HEK293 (cell line): ENCODE data around the gene DNAAF5.

ENCODE experiments used
- CTCF ChIA-PET: fragments of 350-600 bp; formaldehyde crosslinking; extraction: SDS; loops from one replicate; lab custom pipeline; 2021; ENCODE audit warnings: antibody characterized with exemption; lab: Yijun Ruan, JAX
- POLR2A ChIA-PET: fragments of 300-600 bp; formaldehyde crosslinking; extraction: SDS; loops from one replicate; lab custom pipeline; 2020; ENCODE audit warnings: antibody characterized with exemption, inconsistent platforms; lab: Yijun Ruan, JAX
- H3K27ac ChIP-seq: fragments of 200-500 bp; sonication (Bioruptor generic); 2 replicates; pipeline ENCODE4 v1.5.1; 2014; ENCODE audit warnings: low read depth, low read length, control low read depth, inconsistent platforms; ENCODE audit errors: extremely low read depth
- H3K36me3 ChIP-seq, 2 experiments: fragments of 200-500 bp in 1 of 2; sonication (Bioruptor generic) in 1 of 2; 1 replicate in 1 of 2; 2 replicates in 1 of 2; pipeline ENCODE4 v1.5.1; 2014 to 2017; ENCODE audit warnings: inconsistent platforms in 2 of 2, low read length in 2 of 2; ENCODE audit not compliant: control insufficient read depth in 2 of 2, insufficient read depth in 1 of 2
- H3K4me1 ChIP-seq: fragments of 200-500 bp; sonication (Bioruptor generic); 2 replicates; pipeline ENCODE4 v1.5.1; 2014; ENCODE audit warnings: mild to moderate bottlenecking, low read length, inconsistent platforms; ENCODE audit not compliant: control insufficient read depth, insufficient read depth
- H3K4me3 ChIP-seq: 2 replicates; pipeline ENCODE4 v1.5.1; 2011; ENCODE audit warnings: low read depth, mild to moderate bottlenecking, control low read depth, low read length, moderate library complexity
- H3K9me3 ChIP-seq: fragments of 200-500 bp; sonication (Bioruptor generic); 2 replicates; pipeline ENCODE4 v1.5.1; 2014; ENCODE audit warnings: low read depth, low read length, inconsistent platforms; ENCODE audit not compliant: control insufficient read depth, insufficient read depth
- EGR2 ChIP-seq: fragments of 450-650 bp; formaldehyde crosslinking; IDR thresholded peaks from 2 replicates; pipeline ENCODE4 v1.5.1; 2016; ENCODE audit warnings: low read depth, missing biosample characterization, missing genetic modification characterization
- KLF7 ChIP-seq: fragments of 450-650 bp; formaldehyde crosslinking; IDR thresholded peaks from 2 replicates; pipeline ENCODE4 v1.5.1; 2016; ENCODE audit warnings: missing biosample characterization, missing genetic modification characterization, borderline replicate concordance
- REST ChIP-seq: fragments of 450-650 bp; formaldehyde crosslinking; IDR thresholded peaks from 2 replicates; pipeline ENCODE4 v1.5.1; 2016; ENCODE audit warnings: missing biosample characterization, missing genetic modification characterization
- SP2 ChIP-seq: fragments of 450-650 bp; formaldehyde crosslinking; IDR thresholded peaks from 2 replicates; pipeline ENCODE4 v1.5.1; 2016; ENCODE audit warnings: missing biosample characterization, missing genetic modification characterization
- SP3 ChIP-seq: fragments of 450-650 bp; formaldehyde crosslinking; IDR thresholded peaks from 2 replicates; pipeline ENCODE4 v1.5.1; 2016; ENCODE audit warnings: missing biosample characterization, missing genetic modification characterization
- ZBTB17 ChIP-seq: fragments of 450-650 bp; formaldehyde crosslinking; IDR thresholded peaks from 2 replicates; pipeline ENCODE4 v1.5.1; 2016; ENCODE audit warnings: missing biosample characterization, missing genetic modification characterization
- ZBTB48 ChIP-seq: fragments of 450-650 bp; formaldehyde crosslinking; IDR thresholded peaks from 2 replicates; pipeline ENCODE4 v1.5.1; 2016; ENCODE audit warnings: missing biosample characterization, missing genetic modification characterization
- ZBTB8A ChIP-seq: fragments of 450-650 bp; formaldehyde crosslinking; IDR thresholded peaks from 2 replicates; pipeline ENCODE4 v1.5.1; 2016; ENCODE audit warnings: missing biosample characterization, missing genetic modification characterization
- ZFHX2 ChIP-seq: fragments of 450-650 bp; formaldehyde crosslinking; conservative IDR thresholded peaks from 2 replicates; pipeline ENCODE4 v1.5.1; 2016; ENCODE audit warnings: missing biosample characterization, missing genetic modification characterization
- ZIC2 ChIP-seq: fragments of 450-650 bp; formaldehyde crosslinking; IDR thresholded peaks from 2 replicates; pipeline ENCODE4 v1.5.1; 2016; ENCODE audit warnings: missing biosample characterization, missing genetic modification characterization
- ZNF112 ChIP-seq: fragments of 450-650 bp; formaldehyde crosslinking; IDR thresholded peaks from 2 replicates; pipeline ENCODE4 v1.5.0; 2017; ENCODE audit warnings: missing biosample characterization, missing genetic modification characterization
- ZNF184 ChIP-seq: fragments of 450-650 bp; IDR thresholded peaks from 2 replicates; pipeline ENCODE4 v1.5.1; 2018; ENCODE audit warnings: missing biosample characterization, mild to moderate bottlenecking, missing genetic modification characterization
- ZNF341 ChIP-seq: fragments of 450-650 bp; formaldehyde crosslinking; IDR thresholded peaks from 2 replicates; pipeline ENCODE4; 2016; ENCODE audit warnings: low read depth, missing biosample characterization, missing genetic modification characterization
- ZNF555 ChIP-seq: fragments of 450-650 bp; formaldehyde crosslinking; conservative IDR thresholded peaks from 2 replicates; pipeline ENCODE4 v1.5.1; 2017; ENCODE audit warnings: missing biosample characterization, mild to moderate bottlenecking, missing genetic modification characterization, inconsistent platforms
- ZNF600 ChIP-seq: fragments of 450-650 bp; formaldehyde crosslinking; IDR thresholded peaks from 2 replicates; pipeline ENCODE4 v1.5.1; 2016; ENCODE audit warnings: missing biosample characterization, missing genetic modification characterization
- ZNF664 ChIP-seq: fragments of 450-650 bp; formaldehyde crosslinking; IDR thresholded peaks from 2 replicates; pipeline ENCODE4 v1.5.1; 2016; ENCODE audit warnings: missing biosample characterization, missing genetic modification characterization
- ZSCAN23 ChIP-seq: fragments of 450-650 bp; formaldehyde crosslinking; IDR thresholded peaks from 2 replicates; pipeline ENCODE4 v1.5.1; 2016; ENCODE audit warnings: missing biosample characterization, missing genetic modification characterization
- TF ChIP-seq, protein P1 (sequence below): fragments of 450-650 bp; formaldehyde crosslinking; IDR thresholded peaks from 2 replicates; pipeline ENCODE4 v1.5.1; 2017; ENCODE audit warnings: missing biosample characterization, missing genetic modification characterization
- TF ChIP-seq, protein P2 (sequence below): fragments of 450-650 bp; IDR thresholded peaks from 2 replicates; pipeline ENCODE4 v1.5.1; 2018; ENCODE audit warnings: missing biosample characterization, mild to moderate bottlenecking, missing genetic modification characterization

The DNAAF5 gene

DNA sequence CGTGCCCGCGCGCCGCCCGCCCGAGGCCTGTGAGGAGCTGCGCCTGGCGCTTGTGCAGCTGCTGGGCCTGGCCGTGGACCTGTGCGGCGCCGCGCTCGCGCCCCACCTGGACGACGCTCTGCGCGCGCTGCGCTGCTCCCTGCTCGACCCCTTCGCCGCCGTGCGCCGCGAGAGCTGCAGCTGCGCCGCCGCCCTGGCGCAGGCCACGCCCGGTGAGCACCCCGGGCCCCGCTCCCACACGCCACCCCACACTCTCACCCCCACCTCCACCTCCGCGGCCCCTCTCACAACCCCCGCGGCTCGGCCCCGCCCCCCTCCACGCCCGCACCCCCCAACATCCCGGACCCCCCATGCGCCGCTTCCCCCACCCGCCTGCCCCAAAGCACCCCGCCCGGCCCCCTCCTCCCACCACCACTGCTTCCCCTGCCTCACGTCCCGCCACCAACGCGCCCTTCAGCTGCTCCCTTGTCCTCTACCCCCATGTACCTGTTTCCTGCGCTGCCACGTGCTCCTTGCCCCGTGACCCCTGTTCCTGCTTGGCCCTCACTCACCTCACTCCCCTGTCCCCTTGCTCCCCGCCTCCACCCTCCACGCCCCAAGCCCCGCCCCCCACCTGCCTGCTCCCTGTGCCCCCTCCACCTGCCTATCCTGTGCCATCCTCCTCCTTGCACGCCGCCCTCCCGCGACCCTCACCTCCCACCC lies 756 bp downstream of the DNAAF5 start, which contains the start of gene PRKAR1B (continued):
- TF ChIP-seq, protein P1, sequence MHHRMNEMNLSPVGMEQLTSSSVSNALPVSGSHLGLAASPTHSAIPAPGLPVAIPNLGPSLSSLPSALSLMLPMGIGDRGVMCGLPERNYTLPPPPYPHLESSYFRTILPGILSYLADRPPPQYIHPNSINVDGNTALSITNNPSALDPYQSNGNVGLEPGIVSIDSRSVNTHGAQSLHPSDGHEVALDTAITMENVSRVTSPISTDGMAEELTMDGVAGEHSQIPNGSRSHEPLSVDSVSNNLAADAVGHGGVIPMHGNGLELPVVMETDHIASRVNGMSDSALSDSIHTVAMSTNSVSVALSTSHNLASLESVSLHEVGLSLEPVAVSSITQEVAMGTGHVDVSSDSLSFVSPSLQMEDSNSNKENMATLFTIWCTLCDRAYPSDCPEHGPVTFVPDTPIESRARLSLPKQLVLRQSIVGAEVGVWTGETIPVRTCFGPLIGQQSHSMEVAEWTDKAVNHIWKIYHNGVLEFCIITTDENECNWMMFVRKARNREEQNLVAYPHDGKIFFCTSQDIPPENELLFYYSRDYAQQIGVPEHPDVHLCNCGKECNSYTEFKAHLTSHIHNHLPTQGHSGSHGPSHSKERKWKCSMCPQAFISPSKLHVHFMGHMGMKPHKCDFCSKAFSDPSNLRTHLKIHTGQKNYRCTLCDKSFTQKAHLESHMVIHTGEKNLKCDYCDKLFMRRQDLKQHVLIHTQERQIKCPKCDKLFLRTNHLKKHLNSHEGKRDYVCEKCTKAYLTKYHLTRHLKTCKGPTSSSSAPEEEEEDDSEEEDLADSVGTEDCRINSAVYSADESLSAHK (tag by site-specific recombination) = no peak
- TF ChIP-seq ZNF664 (tag by site-specific recombination) = no peak
- TF ChIP-seq SP3 (tag by site-specific recombination) = peak; percentile 54
- TF ChIP-seq ZNF112 (tag by site-specific recombination) = no peak
- no peak for TF ChIP-seq REST (tag by site-specific recombination)
- 0 out of 2 replicates have a peak, but pooled peaks have one; percentile 17 for TF ChIP-seq KLF7
- no peak for TF ChIP-seq ZSCAN23 (tag by site-specific recombination)
- TF ChIP-seq ZNF184 (tag by site-specific recombination) = no peak
- TF ChIP-seq, protein P2, sequence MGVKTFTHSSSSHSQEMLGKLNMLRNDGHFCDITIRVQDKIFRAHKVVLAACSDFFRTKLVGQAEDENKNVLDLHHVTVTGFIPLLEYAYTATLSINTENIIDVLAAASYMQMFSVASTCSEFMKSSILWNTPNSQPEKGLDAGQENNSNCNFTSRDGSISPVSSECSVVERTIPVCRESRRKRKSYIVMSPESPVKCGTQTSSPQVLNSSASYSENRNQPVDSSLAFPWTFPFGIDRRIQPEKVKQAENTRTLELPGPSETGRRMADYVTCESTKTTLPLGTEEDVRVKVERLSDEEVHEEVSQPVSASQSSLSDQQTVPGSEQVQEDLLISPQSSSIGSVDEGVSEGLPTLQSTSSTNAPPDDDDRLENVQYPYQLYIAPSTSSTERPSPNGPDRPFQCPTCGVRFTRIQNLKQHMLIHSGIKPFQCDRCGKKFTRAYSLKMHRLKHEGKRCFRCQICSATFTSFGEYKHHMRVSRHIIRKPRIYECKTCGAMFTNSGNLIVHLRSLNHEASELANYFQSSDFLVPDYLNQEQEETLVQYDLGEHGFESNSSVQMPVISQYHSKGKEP = no peak
- TF ChIP-seq ZBTB8A (tag by site-specific recombination) = no peak

DNA sequence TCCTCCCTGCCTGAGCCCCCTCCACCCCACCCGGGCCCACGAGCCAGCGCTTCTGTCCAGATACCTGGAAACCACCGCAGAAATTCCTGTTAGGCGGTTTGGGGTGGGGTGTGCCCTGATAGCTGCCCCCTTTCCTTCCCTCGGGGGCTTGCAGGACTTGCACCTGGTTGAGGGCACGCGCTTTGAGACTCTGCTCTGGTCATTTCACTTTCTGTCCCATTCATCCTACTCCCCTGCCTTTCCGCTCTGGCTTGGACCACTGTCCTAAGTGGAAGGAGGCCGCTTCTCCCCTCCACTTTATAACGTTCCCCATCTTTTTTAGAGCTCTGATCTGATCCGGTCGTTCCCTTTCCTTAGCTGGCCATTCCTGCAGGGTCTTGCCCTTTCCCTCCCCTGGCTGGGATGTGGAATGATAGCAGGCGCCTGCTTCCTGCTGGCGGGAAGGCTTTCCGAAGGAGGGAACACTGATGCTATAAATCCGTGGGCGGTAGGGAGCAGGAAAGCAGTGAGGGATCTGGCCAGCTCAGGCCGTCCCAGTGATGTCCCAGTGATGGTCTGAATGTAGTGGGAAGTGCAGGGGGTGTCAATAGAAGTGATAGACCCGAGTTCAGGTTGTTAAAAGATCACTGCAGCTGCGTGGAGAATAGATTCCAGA lies 1.4 kb downstream of the DNAAF5 start:
- TF ChIP-seq ZNF600 (tag by site-specific recombination) (peak; percentile 23; the same call in 1 of the 2 replicates), EGR2 (tag by site-specific recombination) (peak; percentile 64), ZBTB48 (tag by site-specific recombination) (no peak; the same call in 1 of the 2 replicates), ZFHX2 (tag by site-specific recombination) (peak; percentile 71), ZNF555 (tag by site-specific recombination) (no peak), SP2 (tag by site-specific recombination) (0 out of 2 replicates have a peak, but pooled peaks have one; percentile 8), ZBTB17 (tag by site-specific recombination) (0 out of 2 replicates have a peak, but pooled peaks have one; percentile 25), ZIC2 (peak; percentile 43; the same call in 1 of the 2 replicates), ZNF341 (tag by site-specific recombination) (0 out of 2 replicates have a peak, but pooled peaks have one; percentile 11)

More for the DNA sequence above, 1.4 kb downstream of the DNAAF5 start:
- H3K4me3 ChIP-seq = peak overlapping the region; percentile 62
- no peaks in the 10 kb centered on the region for H3K4me1 ChIP-seq
- ChIA-PET POLR2A (interaction anchor here (0.7 kb wide), 1 partner anchor 162 kb away, joined by 3 read pairs; no protein-coding TSS in a partner anchor), CTCF (interaction anchor here (0.7 kb wide), 1 partner anchor 406 kb away, joined by 3 read pairs; no protein-coding TSS in a partner anchor)
- peaks cover 0 to 38% of the 10 kb centered on the region in 2 experiments; a peak in 1 of 3 replicates for H3K36me3 ChIP-seq
- H3K27ac ChIP-seq = no peak overlapping the region
- H3K9me3 ChIP-seq = no peaks in the 10 kb centered on the region
